K562 (cell line): ENCODE data around the gene LXN. TPM values are rescaled to one million over a fixed set of nuclear protein-coding genes. Genes with fewer than 3 reads are reported as not detected.

Experiments
- ADNP ChIP-seq: fragments of 200-800 bp; sonication (Bioruptor generic); IDR thresholded peaks from 2 replicates; pipeline ENCODE4 v1.6.1; 2016; ENCODE audit warnings: missing genetic modification characterization, missing compliant biosample characterization
- ARHGAP35 ChIP-seq: fragments of 450-650 bp; IDR thresholded peaks from 2 replicates; pipeline ENCODE4 v1.6.1; 2018; ENCODE audit not compliant: partially characterized antibody
- CBFA2T2 ChIP-seq: fragments of 450-650 bp; conservative IDR thresholded peaks from 2 replicates; pipeline ENCODE4 v1.6.1; 2017; ENCODE audit warnings: mild to moderate bottlenecking
- CXXC5 ChIP-seq: fragments of 250-450 bp; sonication (Bioruptor Pico); IDR thresholded peaks from 2 replicates; pipeline ENCODE4 v1.8.0; 2022; ENCODE audit warnings: inconsistent platforms, mild to moderate bottlenecking, moderate library complexity
- ELK3 ChIP-seq: fragments of 450-650 bp; formaldehyde crosslinking; IDR thresholded peaks from 2 replicates; pipeline ENCODE4 v1.4.0; 2020; ENCODE audit warnings: mild to moderate bottlenecking
- EZH2 ChIP-seq: IDR thresholded peaks from 2 replicates; pipeline ENCODE4 v1.6.1; 2012; ENCODE audit warnings: low read depth, mild to moderate bottlenecking, inconsistent platforms, low read length, borderline replicate concordance
- HDAC8 ChIP-seq: fragments of 450-650 bp; IDR thresholded peaks from 2 replicates; pipeline ENCODE4 v1.6.1; 2016; ENCODE audit warnings: mild to moderate bottlenecking, missing genetic modification characterization, moderate library complexity, missing compliant biosample characterization
- HOXB6 ChIP-seq: fragments of 250-450 bp; sonication (Bioruptor Pico); IDR thresholded peaks from 2 replicates; pipeline ENCODE4 v1.5.1; 2022; ENCODE audit warnings: mild to moderate bottlenecking, borderline replicate concordance
- KLF16 ChIP-seq: IDR thresholded peaks from 2 replicates; pipeline ENCODE4 v1.6.1; 2016; ENCODE audit warnings: antibody characterized with exemption
- MAFG ChIP-seq: fragments of 450-650 bp; conservative IDR thresholded peaks from 2 replicates; pipeline ENCODE4 v1.6.1; 2016; ENCODE audit warnings: missing genetic modification characterization, missing compliant biosample characterization
- MAX ChIP-seq: sonication (generic); formaldehyde crosslinking; IDR thresholded peaks from 2 replicates; pipeline ENCODE4 v1.9.0; 2022; ENCODE audit warnings: mild to moderate bottlenecking, missing genetic modification reagents
- POLR3A ChIP-seq: IDR thresholded peaks from 2 replicates; pipeline ENCODE4 v1.6.1; 2011; ENCODE audit warnings: borderline replicate concordance, mild to moderate bottlenecking, moderate library complexity; ENCODE audit not compliant: insufficient read length, insufficient read depth; ENCODE audit errors: extremely low read depth
- POLR3G ChIP-seq: IDR thresholded peaks from 2 replicates; pipeline ENCODE4 v1.6.1; 2011; ENCODE audit not compliant: insufficient read length, insufficient replicate concordance; ENCODE audit errors: extremely low read depth
- PTTG1 ChIP-seq: fragments of 450-650 bp; IDR thresholded peaks from 2 replicates; pipeline ENCODE4 v1.6.1; 2016; ENCODE audit warnings: low read depth, mild to moderate bottlenecking, missing genetic modification characterization, missing compliant biosample characterization
- SIN3A ChIP-seq, 2 experiments: fragments of 150-350 bp in 1 of 2; IDR thresholded peaks; 2 replicates each; pipeline ENCODE4 v1.6.1; 2011 to 2016; ENCODE audit warnings: borderline replicate concordance in 2 of 2, low read depth in 2 of 2, low read length in 2 of 2, mild to moderate bottlenecking in 2 of 2, moderate library complexity in 2 of 2; ENCODE audit not compliant: control insufficient read depth in 1 of 2
- SMAD4 ChIP-seq: fragments of 250-450 bp; sonication (Bioruptor Pico); conservative IDR thresholded peaks from 2 replicates; pipeline ENCODE4 v1.8.0; 2021; ENCODE audit warnings: inconsistent platforms, mild to moderate bottlenecking, moderate library complexity
- SOX6 ChIP-seq: fragments of 450-650 bp; IDR thresholded peaks from 2 replicates; pipeline ENCODE4 v1.6.1; 2014; ENCODE audit warnings: mild to moderate bottlenecking
- USF1 ChIP-seq: sonication (generic); formaldehyde crosslinking; IDR thresholded peaks from 2 replicates; pipeline ENCODE4 v1.9.0; 2022; ENCODE audit warnings: mild to moderate bottlenecking, missing genetic modification reagents
- WHSC1 ChIP-seq: IDR thresholded peaks from one replicate; pipeline ENCODE4 v1.6.1; 2012; ENCODE audit warnings: low read length, control low read depth, inconsistent platforms
- ZBTB5 ChIP-seq: fragments of 450-650 bp; IDR thresholded peaks from 2 replicates; pipeline ENCODE4 v1.6.1; 2017; ENCODE audit warnings: antibody characterized with exemption
- ZNF143 ChIP-seq: sonication (generic); formaldehyde crosslinking; IDR thresholded peaks from 2 replicates; pipeline ENCODE4 v1.9.0; 2022; ENCODE audit warnings: mild to moderate bottlenecking, missing genetic modification reagents
- ZNF324 ChIP-seq: fragments of 250-450 bp; sonication (Bioruptor Pico); IDR thresholded peaks from 2 replicates; pipeline ENCODE4 v1.4.0; 2020; ENCODE audit warnings: mild to moderate bottlenecking
- ZNF431 ChIP-seq: sonication (generic); formaldehyde crosslinking; IDR thresholded peaks from 2 replicates; pipeline ENCODE4 v1.8.0; 2022; ENCODE audit warnings: mild to moderate bottlenecking, missing genetic modification reagents
- ZNF449 ChIP-seq: fragments of 250-450 bp; sonication (Bioruptor Pico); IDR thresholded peaks from 2 replicates; pipeline ENCODE4 v1.8.0; 2022; ENCODE audit warnings: moderate library complexity, mild to moderate bottlenecking, inconsistent platforms
- ZNF586 ChIP-seq: fragments of 450-650 bp; formaldehyde crosslinking; conservative IDR thresholded peaks from 2 replicates; pipeline ENCODE4 v1.4.0; 2020; ENCODE audit warnings: mild to moderate bottlenecking, moderate library complexity
- ZNF75A ChIP-seq: fragments of 450-650 bp; formaldehyde crosslinking; IDR thresholded peaks from 2 replicates; pipeline ENCODE4 v1.4.0; 2020; ENCODE audit warnings: mild to moderate bottlenecking
- polyA plus RNA-seq, 8 experiments: library from polyadenylated mRNA; depleted of rRNA in 4 of 8; stranded (reverse) in 5 of 8; unstranded in 3 of 8; fragments of >200 nt; fragmentation: Nextera tagmentation in 2 of 8; fragmentation: Illumina TruSeq in 1 of 8; extraction: Ambion mirVana in 2 of 8; extraction: Trizol in 1 of 8; gene quantifications; 2 replicates each; pipeline versions ENCODE4 v1.2.1 to v1.2.3, GENCODE V29; 2011 to 2014; ENCODE audit warnings: inconsistent platforms in 1 of 8, missing spikeins in 1 of 8
- total RNA-seq, 7 experiments: library from RNA; depleted of rRNA in 6 of 7; stranded (reverse); fragments of >200 nt in 6 of 7; fragmentation: Illumina TruSeq in 2 of 7; extraction: Trizol in 2 of 7; gene quantifications; 2 replicates each; pipeline versions ENCODE4 v1.2.1 to v1.2.3, GENCODE V29; 2011 to 2021; ENCODE audit warnings: low replicate concordance in 1 of 7

The LXN gene
- total and polyA plus RNA-seq, 9 of the 15 experiments (the other 6 are each of a cell fraction or from before 2014, with no cell fraction given) = 0.08 to 0.13 TPM; not detected in 7

GRCh38 chr3:158642005-158642404, 30.4 kb downstream of the LXN start (continued):
- no peak for TF ChIP-seq ZNF143
- no peak for TF ChIP-seq PTTG1 (tag)
- TF ChIP-seq ARHGAP35 = no peak
- TF ChIP-seq SMAD4 = 0 out of 2 replicates have a peak, but pooled peaks have one; percentile 49
- no peak for TF ChIP-seq WHSC1
- no peak for TF ChIP-seq USF1 (CRISPR knock-in tag)
- no peak for TF ChIP-seq SIN3A (IDR thresholded peaks at IDR 0.05; ENCODE audit: borderline replicate concordance in 2 of 2, control insufficient read depth in 1 of 2, low read depth in 2 of 2, low read length in 2 of 2)
- TF ChIP-seq CBFA2T2 = peak; percentile 63
- no peak for TF ChIP-seq ZNF449 (CRISPR knock-in tag)
- TF ChIP-seq ZNF324 (CRISPR knock-in tag) = no peak
- TF ChIP-seq MAFG (tag) = no peak
- no peak for TF ChIP-seq EZH2
- TF ChIP-seq SOX6 = peak; percentile 52; the same call in 1 of the 2 replicates
- TF ChIP-seq ELK3 (CRISPR knock-in tag) = no peak
- no peak for TF ChIP-seq ZNF75A (CRISPR knock-in tag)
- no peak for TF ChIP-seq ZNF586
- TF ChIP-seq MAX = no peak
- TF ChIP-seq KLF16 = peak; percentile 60; the same call in 1 of the 2 replicates
- no peak for TF ChIP-seq POLR3G
- no peak for TF ChIP-seq HDAC8
- 0 out of 2 replicates have a peak, but pooled peaks have one; percentile 23 for TF ChIP-seq ADNP (tag)
- no peak for TF ChIP-seq POLR3A
- TF ChIP-seq ZBTB5 = no peak
- TF ChIP-seq ZNF431 (CRISPR knock-in tag) = peak; percentile 69; the same call in 1 of the 2 replicates
- no peak for TF ChIP-seq HOXB6 (CRISPR knock-in tag)
- peak; percentile 80 for TF ChIP-seq CXXC5 (CRISPR knock-in tag)
